Neural cell (in vitro differentiated cells): ENCODE data around the gene VIM.

Experiments used
- EZH2 ChIP-seq: fragments of 200-600, 300-800 bp; shearing (Covaris generic), sonication (generic); IDR thresholded peaks from 2 replicates; pipeline ENCODE4 v1.6.1; 2014; ENCODE audit warnings: antibody characterized with exemption, low read length, borderline replicate concordance, mild to moderate bottlenecking; ENCODE audit not compliant: insufficient read depth, poor library complexity, severe bottlenecking
- TF ChIP-seq, protein P1 (sequence below): fragments of 450-650 bp; IDR thresholded peaks from 2 replicates; pipeline ENCODE4 v1.5.1; 2014; ENCODE audit warnings: antibody characterized with exemption, mild to moderate bottlenecking, moderate library complexity; ENCODE audit not compliant: poor library complexity, severe bottlenecking
- TF ChIP-seq, protein P2 (sequence below): IDR thresholded peaks from 2 replicates; pipeline ENCODE4 v1.6.1; 2012; ENCODE audit warnings: borderline replicate concordance

DNA sequence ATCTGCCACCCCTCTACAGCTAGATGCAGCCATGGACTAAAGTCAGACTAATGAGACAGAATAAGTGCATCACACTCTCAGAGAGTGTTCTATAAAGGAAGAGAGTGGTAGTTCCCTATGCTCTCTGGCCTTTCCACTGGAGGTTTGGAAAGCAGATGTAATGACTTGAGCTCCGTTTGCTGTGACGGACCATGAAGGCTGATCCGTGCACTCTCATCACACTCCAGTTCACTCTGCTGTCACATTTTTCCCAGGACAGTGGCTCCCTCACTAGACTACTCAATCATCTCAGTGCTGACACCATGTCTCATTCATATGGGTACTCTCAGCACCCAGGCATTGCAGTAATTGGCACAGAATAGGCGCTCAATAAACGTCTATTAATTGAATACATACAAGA, 46.9 kb upstream of the VIM start:
- no peak for TF ChIP-seq EZH2
- TF ChIP-seq, protein P1, sequence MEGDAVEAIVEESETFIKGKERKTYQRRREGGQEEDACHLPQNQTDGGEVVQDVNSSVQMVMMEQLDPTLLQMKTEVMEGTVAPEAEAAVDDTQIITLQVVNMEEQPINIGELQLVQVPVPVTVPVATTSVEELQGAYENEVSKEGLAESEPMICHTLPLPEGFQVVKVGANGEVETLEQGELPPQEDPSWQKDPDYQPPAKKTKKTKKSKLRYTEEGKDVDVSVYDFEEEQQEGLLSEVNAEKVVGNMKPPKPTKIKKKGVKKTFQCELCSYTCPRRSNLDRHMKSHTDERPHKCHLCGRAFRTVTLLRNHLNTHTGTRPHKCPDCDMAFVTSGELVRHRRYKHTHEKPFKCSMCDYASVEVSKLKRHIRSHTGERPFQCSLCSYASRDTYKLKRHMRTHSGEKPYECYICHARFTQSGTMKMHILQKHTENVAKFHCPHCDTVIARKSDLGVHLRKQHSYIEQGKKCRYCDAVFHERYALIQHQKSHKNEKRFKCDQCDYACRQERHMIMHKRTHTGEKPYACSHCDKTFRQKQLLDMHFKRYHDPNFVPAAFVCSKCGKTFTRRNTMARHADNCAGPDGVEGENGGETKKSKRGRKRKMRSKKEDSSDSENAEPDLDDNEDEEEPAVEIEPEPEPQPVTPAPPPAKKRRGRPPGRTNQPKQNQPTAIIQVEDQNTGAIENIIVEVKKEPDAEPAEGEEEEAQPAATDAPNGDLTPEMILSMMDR = no peak
- TF ChIP-seq, protein P2, sequence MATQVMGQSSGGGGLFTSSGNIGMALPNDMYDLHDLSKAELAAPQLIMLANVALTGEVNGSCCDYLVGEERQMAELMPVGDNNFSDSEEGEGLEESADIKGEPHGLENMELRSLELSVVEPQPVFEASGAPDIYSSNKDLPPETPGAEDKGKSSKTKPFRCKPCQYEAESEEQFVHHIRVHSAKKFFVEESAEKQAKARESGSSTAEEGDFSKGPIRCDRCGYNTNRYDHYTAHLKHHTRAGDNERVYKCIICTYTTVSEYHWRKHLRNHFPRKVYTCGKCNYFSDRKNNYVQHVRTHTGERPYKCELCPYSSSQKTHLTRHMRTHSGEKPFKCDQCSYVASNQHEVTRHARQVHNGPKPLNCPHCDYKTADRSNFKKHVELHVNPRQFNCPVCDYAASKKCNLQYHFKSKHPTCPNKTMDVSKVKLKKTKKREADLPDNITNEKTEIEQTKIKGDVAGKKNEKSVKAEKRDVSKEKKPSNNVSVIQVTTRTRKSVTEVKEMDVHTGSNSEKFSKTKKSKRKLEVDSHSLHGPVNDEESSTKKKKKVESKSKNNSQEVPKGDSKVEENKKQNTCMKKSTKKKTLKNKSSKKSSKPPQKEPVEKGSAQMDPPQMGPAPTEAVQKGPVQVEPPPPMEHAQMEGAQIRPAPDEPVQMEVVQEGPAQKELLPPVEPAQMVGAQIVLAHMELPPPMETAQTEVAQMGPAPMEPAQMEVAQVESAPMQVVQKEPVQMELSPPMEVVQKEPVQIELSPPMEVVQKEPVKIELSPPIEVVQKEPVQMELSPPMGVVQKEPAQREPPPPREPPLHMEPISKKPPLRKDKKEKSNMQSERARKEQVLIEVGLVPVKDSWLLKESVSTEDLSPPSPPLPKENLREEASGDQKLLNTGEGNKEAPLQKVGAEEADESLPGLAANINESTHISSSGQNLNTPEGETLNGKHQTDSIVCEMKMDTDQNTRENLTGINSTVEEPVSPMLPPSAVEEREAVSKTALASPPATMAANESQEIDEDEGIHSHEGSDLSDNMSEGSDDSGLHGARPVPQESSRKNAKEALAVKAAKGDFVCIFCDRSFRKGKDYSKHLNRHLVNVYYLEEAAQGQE = no peak
